Upper lobe of left lung (tissue), 6 donors: Measurements from ENCODE around the gene TSPYL1. TPM values are rescaled to one million over a fixed set of nuclear protein-coding genes. Genes with fewer than 3 reads are reported as not detected.

Experiments used
- ATAC-seq, 2 donors: fragments of 200-7000 bp; cut with Tn5 transposase; one replicate each; pipeline ENCODE4 v1.9.1; 2022; ENCODE audit warnings: mild to moderate bottlenecking in 2 of 2, moderate library complexity in 2 of 2; ENCODE audit not compliant: low FRiP score in 2 of 2
- DNase-seq, 2 donors: peaks; one replicate each; pipeline ENCODE4 v3.0.0-alpha.2; 2019 to 2020
- H3K27ac ChIP-seq, 4 donors: fragments of 200-600 bp; sonication (generic); one replicate each; pipeline ENCODE4 v1.5.1; 2016 to 2019
- H3K27me3 ChIP-seq, 4 donors: fragments of 200-600 bp; sonication (generic); one replicate each; pipeline ENCODE4 v1.5.1; 2017 to 2019
- H3K36me3 ChIP-seq, 4 donors: fragments of 200-600 bp; sonication (generic); one replicate each; pipeline ENCODE4 v1.5.1; 2016 to 2019
- H3K4me1 ChIP-seq, 4 donors: fragments of 200-600 bp; sonication (generic); one replicate each; pipeline ENCODE4 v1.5.1; 2018 to 2019
- H3K4me3 ChIP-seq, 4 donors: fragments of 200-600 bp; sonication (generic); one replicate each; pipeline ENCODE4 v1.5.1; 2017 to 2019; ENCODE audit warnings: mild to moderate bottlenecking in 2 of 4, moderate library complexity in 1 of 4
- H3K9me3 ChIP-seq, 4 donors: fragments of 200-600 bp; sonication (generic); one replicate each; pipeline ENCODE4 v1.5.1; 2018 to 2019
- CTCF ChIP-seq, 6 experiments: fragments of 450-650 bp in 4 of 6; fragments of 200-600 bp in 2 of 6; sonication (generic) in 2 of 6; IDR thresholded peaks; one replicate each; pipeline ENCODE4 v1.5.1; 2016 to 2019; ENCODE audit warnings: antibody characterized with exemption in 6 of 6
- EP300 ChIP-seq, 4 donors: sonication (generic); formaldehyde crosslinking; IDR thresholded peaks; one replicate each; pipeline ENCODE4 v1.5.1; 2017; ENCODE audit warnings: antibody characterized with exemption in 4 of 4, control low read depth in 2 of 4
- POLR2A ChIP-seq, 4 donors: fragments of 450-650 bp; IDR thresholded peaks; one replicate each; pipeline ENCODE4 v1.5.1; 2016 to 2017; ENCODE audit warnings: antibody characterized with exemption in 4 of 4, mild to moderate bottlenecking in 2 of 4
- POLR2AphosphoS5 ChIP-seq, 2 donors: sonication (generic); formaldehyde crosslinking; IDR thresholded peaks; one replicate each; pipeline ENCODE4 v1.5.1; 2017; ENCODE audit warnings: antibody characterized with exemption in 2 of 2
- WGBS, 2 donors: methylation state at CpG; one replicate each; pipeline ENCODE4 v1.1.5; 2017 to 2018; 5-methylcytosine and 5-hydroxymethylcytosine counted together
- total RNA-seq, 6 donors: library from RNA; depleted of rRNA in 4 of 6; stranded (reverse); fragments of >200 nt in 4 of 6; gene quantifications; one replicate each; pipeline versions ENCODE4 v1.1.0 to v1.2.1, GENCODE V29; 2016 to 2021
- donor health status: DM: no; HTN: no; CAD: no; lungs with moderate emphysema.
- donor health status: DM: no; HTN: yes; CAD: no; lungs with severe emphysema.

Gene TSPYL1
- total RNA-seq, 6 donors from 2014 or later, result 33.5 to 83.6 (median 64.9) TPM

- no peak for DNase-seq
- Histone ChIP-seq H3K27me3 (no peaks in the 10 kb centered on the region), H3K27ac (no peak overlapping the region), H3K36me3 (no peaks in the 10 kb centered on the region), H3K9me3 (no peaks in the 10 kb centered on the region), H3K4me1 (no peaks in the 10 kb centered on the region), H3K4me3 (no peak overlapping the region)
- TF ChIP-seq CTCF (IDR thresholded peaks at IDR 0.05), result no peak
- ATAC-seq, result no peak
- 73 to 79% methylated on average over 1 of the region's 1 CpG for WGBS, 2 donors
Measured at GRCh38 chr6:116300566-116300965, 20.8 kb upstream of the TSPYL1 start.

GRCh38 chr6:116298973-116299372 lies 19.2 kb upstream of the TSPYL1 start:
- H3K27ac ChIP-seq, result no peak overlapping the region
- no peak overlapping the region for H3K4me3 ChIP-seq
- no peak for ATAC-seq
- H3K9me3 ChIP-seq, result no peaks in the 10 kb centered on the region
- H3K4me1 ChIP-seq, result no peaks in the 10 kb centered on the region
- no peak for DNase-seq
- no peaks in the 10 kb centered on the region for H3K27me3 ChIP-seq
- no peaks in the 10 kb centered on the region for H3K36me3 ChIP-seq
- TF ChIP-seq CTCF (IDR thresholded peaks at IDR 0.05) (no peak), EP300 (IDR thresholded peaks at IDR 0.05) (no peak), POLR2AphosphoS5 (IDR thresholded peaks at IDR 0.05) (no peak)

GRCh38 chr6:116298273-116298672 lies 18.5 kb upstream of the TSPYL1 start:
- no peaks in the 10 kb centered on the region for H3K4me1 ChIP-seq
- no peak overlapping the region for H3K4me3 ChIP-seq
- H3K36me3 ChIP-seq, result no peaks in the 10 kb centered on the region
- no peaks in the 10 kb centered on the region for H3K9me3 ChIP-seq
- no peak for TF ChIP-seq EP300 (IDR thresholded peaks at IDR 0.05)
- no peak for TF ChIP-seq POLR2A (IDR thresholded peaks at IDR 0.05)
- no peak for TF ChIP-seq POLR2AphosphoS5 (IDR thresholded peaks at IDR 0.05)
- TF ChIP-seq CTCF (IDR thresholded peaks at IDR 0.05), result no peak
- no peak overlapping the region for H3K27ac ChIP-seq
- DNase-seq, result no peak
- WGBS, 2 donors, result 95 to 97% methylated on average over 3 of the region's 3 CpGs
- no peak for ATAC-seq
- H3K27me3 ChIP-seq, result no peaks in the 10 kb centered on the region

GRCh38 chr6:116292553-116292952 lies 12.8 kb upstream of the TSPYL1 start:
- Histone ChIP-seq H3K27me3 (no peaks in the 10 kb centered on the region), H3K4me3 (no peak overlapping the region), H3K36me3 (no peaks in the 10 kb centered on the region), H3K4me1 (no peaks in the 10 kb centered on the region), H3K27ac (no peak overlapping the region), H3K9me3 (no peaks in the 10 kb centered on the region)
- DNase-seq (no peak), ATAC-seq (no peak)
- 95% methylated on average over 1 of the region's 1 CpG for WGBS, 2 donors
- TF ChIP-seq POLR2AphosphoS5 (IDR thresholded peaks at IDR 0.05) (no peak), POLR2A (IDR thresholded peaks at IDR 0.05) (no peak), EP300 (IDR thresholded peaks at IDR 0.05) (no peak), CTCF (IDR thresholded peaks at IDR 0.05) (no peak)

DNA sequence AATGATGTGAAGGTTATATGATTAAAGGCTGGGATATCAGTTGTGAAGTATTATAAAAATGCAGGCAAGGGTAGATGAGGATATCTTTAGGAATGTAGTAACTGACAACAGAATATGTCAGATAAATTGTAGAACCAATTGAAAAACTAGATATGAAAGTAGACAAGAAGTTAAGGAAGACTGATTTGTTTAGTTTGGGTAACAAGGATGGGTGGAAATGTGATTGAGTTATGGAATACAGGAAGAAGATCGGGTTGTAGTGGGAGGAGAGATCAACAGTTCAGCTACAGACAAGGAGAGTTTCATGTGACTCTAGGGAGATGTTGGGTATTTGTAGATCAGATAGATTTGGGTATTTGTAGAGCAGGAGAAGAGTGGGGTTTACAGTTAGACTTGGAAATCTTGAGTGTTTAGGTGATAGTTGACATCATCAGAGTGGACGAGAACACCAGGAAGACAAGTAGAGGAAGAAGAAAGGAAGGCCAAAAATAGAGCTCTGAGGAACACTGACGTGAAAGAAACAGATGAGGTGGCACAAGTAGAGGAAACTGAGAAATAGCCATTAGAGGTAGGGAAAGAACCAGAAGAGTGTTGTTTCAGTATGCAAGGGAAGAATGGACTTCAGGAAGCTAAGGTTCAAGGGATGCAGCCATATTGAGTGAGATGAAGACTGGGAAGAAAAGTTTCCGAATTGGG lies 12.1 kb upstream of the TSPYL1 start:
- ATAC-seq, result no peak
- Histone ChIP-seq H3K36me3 (no peaks in the 10 kb centered on the region), H3K4me3 (no peak overlapping the region), H3K9me3 (no peaks in the 10 kb centered on the region), H3K27me3 (no peaks in the 10 kb centered on the region), H3K4me1 (no peaks in the 10 kb centered on the region), H3K27ac (no peak overlapping the region)
- 49 to 65% methylated on average over 4 of the region's 4 CpGs for WGBS, 2 donors
- no peak for TF ChIP-seq CTCF (IDR thresholded peaks at IDR 0.05)
- no peak for TF ChIP-seq EP300 (IDR thresholded peaks at IDR 0.05)
- no peak for TF ChIP-seq POLR2AphosphoS5 (IDR thresholded peaks at IDR 0.05)
- no peak for TF ChIP-seq POLR2A (IDR thresholded peaks at IDR 0.05)
- no peak for DNase-seq
